HCT116 (cell line): Measurements from ENCODE around the gene DPP10. TPM values are rescaled to one million over a fixed set of nuclear protein-coding genes. Genes with fewer than 3 reads are reported as not detected.

ENCODE experiments used
- ATAC-seq: fragments of 200-7000 bp; cut with Tn5 transposase; 2 replicates; pipeline ENCODE4 v1.9.1; 2020; ENCODE audit warnings: mild to moderate bottlenecking, moderate library complexity
- BruUV-seq: library from RNA; stranded (reverse); fragments of 400-500 nt; replicated peaks from 2 replicates; lab custom pipeline; 2021; lab: Mats Ljungman, UMichigan
- CTCF ChIA-PET: fragments of 300-600 bp; sonication (Branson Sonifier 250); formaldehyde crosslinking; loops from one replicate; lab custom pipeline; 2021; ENCODE audit warnings: antibody characterized with exemption; lab: Charles Lee
- POLR2A ChIA-PET: fragments of 300-600, 350-600 bp; sonication (Branson Sonifier 250); formaldehyde crosslinking; loops from one replicate; lab custom pipeline; 2021; ENCODE audit warnings: antibody characterized with exemption; lab: Charles Lee
- RAD21 ChIA-PET, 2 experiments: fragments of 300-600 bp; sonication (Branson Sonifier 250); formaldehyde crosslinking; loops; one replicate each; lab custom pipeline; 2023; ENCODE audit warnings: low total read pairs in 2 of 2; ENCODE audit not compliant: uncharacterized antibody in 2 of 2, unreplicated experiment in 2 of 2, low non-redundant PET in 1 of 2; lab: Charles Lee
- DNase-seq: peaks from one replicate; pipeline ENCODE4 v3.0.0-alpha.2; 2010; ENCODE audit warnings: low read depth, low spot score
- H2AFZ ChIP-seq: fragments of 200-600 bp; shearing (Covaris generic), sonication (generic); 2 replicates; pipeline ENCODE4 v1.6.1; 2017; ENCODE audit warnings: low read depth, mixed run types, mixed read lengths, antibody characterized with exemption, low read length; ENCODE audit not compliant: poor library complexity, severe bottlenecking
- H3K27ac ChIP-seq: 2 replicates; pipeline ENCODE4 v1.5.1; 2012; ENCODE audit warnings: low read depth, low read length
- H3K27me3 ChIP-seq: fragments of 200-600 bp; sonication (generic); 2 replicates; pipeline ENCODE4 v1.6.1; 2016; ENCODE audit warnings: mixed run types, low read length, mixed read lengths; ENCODE audit not compliant: insufficient read depth
- H3K36me3 ChIP-seq, 2 experiments: fragments of 200-500 bp in 1 of 2; fragments of 200-600 bp in 1 of 2; sonication (Bioruptor generic) in 1 of 2; sonication (generic) in 1 of 2; 2 replicates each; pipeline versions ENCODE4 v1.5.1 to v1.6.1; 2014 to 2016; ENCODE audit warnings: low read length in 2 of 2, inconsistent platforms in 1 of 2, mixed read lengths in 1 of 2, mixed run types in 1 of 2; ENCODE audit not compliant: insufficient read depth in 2 of 2, control insufficient read depth in 1 of 2
- H3K4me1 ChIP-seq, 2 experiments: fragments of 200-600 bp in 1 of 2; sonication (generic) in 1 of 2; 2 replicates each; pipeline versions ENCODE4 v1.5.1 to v1.6.1; 2012 to 2017; ENCODE audit warnings: low read length in 2 of 2, inconsistent platforms in 1 of 2, mild to moderate bottlenecking in 1 of 2, mixed read lengths in 1 of 2, mixed run types in 1 of 2, moderate library complexity in 1 of 2; ENCODE audit not compliant: insufficient read depth in 2 of 2, control insufficient read depth in 1 of 2
- H3K4me2 ChIP-seq: fragments of 200-600 bp; sonication (generic); 2 replicates; pipeline ENCODE4 v1.6.1; 2017; ENCODE audit warnings: mixed run types, low read length, mixed read lengths
- H3K4me3 ChIP-seq, 2 experiments: fragments of 200-600 bp in 1 of 2; sonication (generic) in 1 of 2; replicated peaks in 1 of 2; 2 replicates each; pipeline ENCODE4 v1.5.1; 2011 to 2016; ENCODE audit warnings: low read length in 2 of 2, control low read depth in 1 of 2, low read depth in 1 of 2, mild to moderate bottlenecking in 1 of 2, mixed read lengths in 1 of 2, mixed run types in 1 of 2
- H3K79me2 ChIP-seq: fragments of 200-600 bp; sonication (generic); 2 replicates; pipeline ENCODE4 v1.6.1; 2017; ENCODE audit warnings: mild to moderate bottlenecking, mixed run types, low read length, moderate library complexity, mixed read lengths; ENCODE audit not compliant: insufficient read depth
- H3K9ac ChIP-seq: fragments of 200-600 bp; sonication (generic); 2 replicates; pipeline ENCODE4 v1.6.1; 2016; ENCODE audit warnings: low read length, mixed read lengths
- H3K9me2 ChIP-seq: fragments of 200-600 bp; sonication (generic), shearing (Covaris generic); 2 replicates; pipeline ENCODE4 v1.6.1; 2017; ENCODE audit warnings: mixed run types, mild to moderate bottlenecking, moderate library complexity; ENCODE audit not compliant: insufficient read depth
- H3K9me3 ChIP-seq, 2 experiments: fragments of 200-500 bp in 1 of 2; fragments of 200-600 bp in 1 of 2; sonication (Bioruptor generic) in 1 of 2; sonication (generic) in 1 of 2; 2 replicates each; pipeline ENCODE4 v1.6.1; 2014 to 2017; ENCODE audit warnings: low read length in 2 of 2, mixed read lengths in 2 of 2, inconsistent platforms in 1 of 2, low read depth in 1 of 2, mild to moderate bottlenecking in 1 of 2, mixed run types in 1 of 2, moderate library complexity in 1 of 2; ENCODE audit not compliant: control insufficient read depth in 1 of 2, insufficient read depth in 1 of 2
- H4K20me1 ChIP-seq: fragments of 200-600 bp; sonication (generic), shearing (Covaris generic); 2 replicates; pipeline ENCODE4 v1.6.1; 2017; ENCODE audit warnings: mixed run types, mild to moderate bottlenecking, moderate library complexity; ENCODE audit not compliant: insufficient read depth
- ATF3 ChIP-seq: IDR thresholded peaks from 2 replicates; pipeline ENCODE4 v1.6.1; 2012
- CEBPB ChIP-seq: IDR thresholded peaks from 2 replicates; pipeline ENCODE4 v1.6.1; 2012; ENCODE audit warnings: low read depth
- CTCF ChIP-seq, 3 experiments: fragments of 200-600 bp in 1 of 3; sonication (generic) in 1 of 3; IDR thresholded peaks in 2 of 3; conservative IDR thresholded peaks in 1 of 3; 2 replicates each; pipeline ENCODE4 v1.5.1; 2012 to 2017; ENCODE audit warnings: low read depth in 2 of 3, low read length in 2 of 3, antibody characterized with exemption in 1 of 3, borderline replicate concordance in 1 of 3, control low read depth in 1 of 3, mild to moderate bottlenecking in 1 of 3, mixed read lengths in 1 of 3, mixed run types in 1 of 3, moderate library complexity in 1 of 3; ENCODE audit not compliant: insufficient read depth in 1 of 3
- EGR1 ChIP-seq: IDR thresholded peaks from 2 replicates; pipeline ENCODE4 v1.6.1; 2012; ENCODE audit warnings: low read depth
- EZH2 ChIP-seq: fragments of 200-600 bp; sonication (generic); IDR thresholded peaks from 2 replicates; pipeline ENCODE4 v1.6.1; 2017; ENCODE audit warnings: antibody characterized with exemption, mixed run types
- EZH2phosphoT487 ChIP-seq: fragments of 200-600 bp; IDR thresholded peaks from 2 replicates; pipeline ENCODE4 v1.6.1; 2018; ENCODE audit warnings: antibody characterized with exemption, borderline replicate concordance
- FOSL1 ChIP-seq: IDR thresholded peaks from 2 replicates; pipeline ENCODE4 v1.6.1; 2012; ENCODE audit warnings: low read depth
- JUND ChIP-seq: IDR thresholded peaks from 2 replicates; pipeline ENCODE4 v1.6.1; 2012
- MAX ChIP-seq: IDR thresholded peaks from 2 replicates; pipeline ENCODE4 v1.6.1; 2012
- POLR2AphosphoS5 ChIP-seq: IDR thresholded peaks from 2 replicates; pipeline ENCODE4 v1.6.1; 2011; ENCODE audit warnings: mild to moderate bottlenecking, low read depth, low read length, moderate library complexity
- RAD21 ChIP-seq: IDR thresholded peaks from 2 replicates; pipeline ENCODE4 v1.6.1; 2012; ENCODE audit warnings: low read depth, mild to moderate bottlenecking
- SIN3A ChIP-seq: IDR thresholded peaks from 2 replicates; pipeline ENCODE4 v1.6.1; 2012; ENCODE audit warnings: low read depth
- SP1 ChIP-seq: IDR thresholded peaks from 2 replicates; pipeline ENCODE4 v1.6.1; 2012; ENCODE audit warnings: low read depth
- ZFX ChIP-seq: fragments of 450-650 bp; IDR thresholded peaks from 2 replicates; pipeline ENCODE4 v1.6.1; 2017
- ZNF274 ChIP-seq: fragments of 200-500 bp; sonication (Bioruptor generic); IDR thresholded peaks from 2 replicates; pipeline ENCODE4 v1.6.1; 2014; ENCODE audit warnings: mild to moderate bottlenecking, low read depth, low read length, inconsistent platforms
- intact Hi-C: fragments of 100-400 bp; cut with micrococcal nuclease; formaldehyde crosslinking; loops from 2 replicates; pipeline ENCODE4 v1.10.0; 2022
- total RNA-seq: library from RNA; stranded (reverse); gene quantifications from one replicate; pipeline ENCODE4 v1.2.1, GENCODE V29; 2021; ENCODE audit not compliant: unreplicated experiment

DPP10 gene
- total RNA-seq, 1 experiment from 2014 or later: not detected

DNA sequence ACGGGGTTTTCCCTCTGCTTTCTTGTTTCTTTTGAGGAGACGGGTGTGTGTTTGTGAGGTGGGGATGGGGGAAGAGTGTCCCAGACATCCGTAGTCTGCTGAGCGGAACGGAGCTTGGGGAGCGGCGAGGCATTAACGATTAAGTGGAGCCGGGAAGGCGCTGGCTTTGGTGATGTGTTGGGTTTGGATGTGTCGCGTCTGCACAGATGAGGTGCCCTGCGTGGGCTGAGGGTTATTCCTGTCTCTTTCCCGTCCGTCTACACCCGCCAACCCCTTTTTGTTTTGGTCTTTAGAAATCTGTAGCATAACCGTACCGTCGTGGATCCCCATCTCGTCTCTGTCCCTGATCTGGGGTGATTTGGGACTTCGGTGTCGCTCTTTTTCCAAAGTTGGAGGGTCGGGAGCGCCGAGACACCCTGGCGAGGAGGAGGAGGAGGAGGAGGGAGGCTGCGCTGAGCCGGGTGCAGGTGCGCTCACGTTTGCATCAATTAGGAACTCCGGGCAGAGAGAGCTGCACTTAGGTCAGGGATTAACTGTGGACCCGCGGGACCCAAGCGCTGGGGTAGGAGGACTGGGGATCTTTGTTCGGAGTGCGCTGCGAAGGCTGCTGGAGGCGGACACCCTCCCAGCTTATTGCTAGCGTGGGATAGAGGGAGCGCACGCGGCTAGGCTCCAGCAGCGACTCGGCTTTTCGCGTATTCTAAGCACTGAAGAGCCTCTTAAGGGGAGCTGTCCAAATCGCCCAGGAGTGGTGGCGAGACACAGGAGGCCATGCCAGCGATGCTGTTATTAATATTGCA is 720.3 kb downstream of the DPP10 start:
- no peaks in the 10 kb centered on the region for H3K27me3 ChIP-seq
- H3K9me2 ChIP-seq: no peaks in the 10 kb centered on the region
- H3K9ac ChIP-seq: no peak overlapping the region
- no peak overlapping the region for H3K27ac ChIP-seq
- no peaks in the 10 kb centered on the region for H3K79me2 ChIP-seq
- ChIA-PET POLR2A (no interaction called here), CTCF (no interaction called here), RAD21 (no interaction called here)
- no peak for DNase-seq
- H3K4me3 ChIP-seq: no peak overlapping the region
- TF ChIP-seq FOSL1 (no peak), ATF3 (no peak), POLR2AphosphoS5 (no peak), SIN3A (no peak), SP1 (no peak), JUND (no peak), MAX (no peak), EZH2phosphoT487 (no peak), EGR1 (no peak), EZH2 (no peak), ZFX (no peak), CEBPB (no peak), RAD21 (no peak), ZNF274 (no peak), CTCF (IDR thresholded peaks at IDR 0.05 in 2 of 3, conservative IDR thresholded peaks at IDR 0.05 in 1 of 3; ENCODE audit: borderline replicate concordance in 1 of 3, insufficient read depth in 1 of 3, low read depth in 2 of 3, low read length in 2 of 3) (no peak)
- no TSS peak for BruUV-seq
- peaks cover 3 to 18% of the 10 kb centered on the region in 2 experiments; a peak in 2 of 4 replicates for H3K9me3 ChIP-seq
- H2AFZ ChIP-seq: no peak overlapping the region
- H3K4me2 ChIP-seq: no peak overlapping the region
- intact Hi-C loops: no loop called here
- no peaks in the 10 kb centered on the region for H4K20me1 ChIP-seq
- ATAC-seq: no peak
- no peaks in the 10 kb centered on the region for H3K36me3 ChIP-seq
- H3K4me1 ChIP-seq: no peaks in the 10 kb centered on the region
